ENCODE measurements around the gene ARID5A.
A peak's percentile ranks its signal among the peaks of the same experiment; 100 is the strongest.

ARID5A gene

DNA sequence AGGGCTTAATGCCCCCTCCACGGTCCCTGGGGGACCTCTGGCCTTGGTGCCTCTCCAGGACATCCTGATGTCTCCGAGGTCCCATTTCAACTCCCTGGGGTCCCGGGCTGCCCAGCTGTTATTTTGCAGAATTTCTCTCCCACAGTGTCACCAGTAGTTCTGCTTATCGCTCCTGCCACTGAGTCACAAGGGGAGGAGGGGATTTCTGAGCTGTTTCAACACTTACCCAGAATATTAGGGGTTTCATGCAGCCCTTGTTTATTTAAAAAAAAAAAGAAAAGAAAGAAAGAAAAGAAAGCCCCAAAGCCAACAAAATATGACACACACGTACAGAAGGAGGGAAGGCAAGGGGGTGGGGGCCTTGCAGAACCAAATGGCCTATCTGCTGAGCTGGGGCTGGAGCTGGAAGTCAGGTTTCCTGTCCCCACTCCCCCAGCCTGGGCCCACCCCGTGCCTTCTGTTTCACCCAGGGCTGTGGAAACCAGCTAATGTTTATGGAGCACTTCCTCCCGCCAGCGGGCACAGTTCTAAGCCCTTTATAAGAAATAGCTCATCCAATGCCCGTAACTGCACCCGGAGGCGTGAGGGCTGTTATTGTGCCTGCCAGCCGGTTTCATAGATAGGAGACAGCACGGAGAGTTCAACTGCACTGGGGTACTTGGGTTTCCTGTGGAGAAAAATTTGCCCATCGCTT, 8.4 kb upstream of the ARID5A start:
- Histone ChIP-seq H3K27ac (ENCODE audit: low read depth, low read length) (peak overlapping the region; percentile 55; the same call in 1 of the 2 replicates), H2AFZ (ENCODE audit: low read length, unreplicated experiment) (peak overlapping the region; percentile 61), H3K4me3 (ENCODE audit: low read depth, low read length) (peak overlapping the region; percentile 70), H3K79me2 (ENCODE audit: control insufficient read depth, insufficient read depth, low read length, unreplicated experiment) (no peaks in the 10 kb centered on the region), H3K36me3 (ENCODE audit: insufficient read depth, low read length) (no peaks in the 10 kb centered on the region), H3K27me3 (ENCODE audit: insufficient read depth, low read length) (peaks cover 8% of the 10 kb centered on the region), H3K4me1 (ENCODE audit: control insufficient read depth, insufficient read depth, low read length, unreplicated experiment) (peaks cover 30% of the 10 kb centered on the region)

DNA sequence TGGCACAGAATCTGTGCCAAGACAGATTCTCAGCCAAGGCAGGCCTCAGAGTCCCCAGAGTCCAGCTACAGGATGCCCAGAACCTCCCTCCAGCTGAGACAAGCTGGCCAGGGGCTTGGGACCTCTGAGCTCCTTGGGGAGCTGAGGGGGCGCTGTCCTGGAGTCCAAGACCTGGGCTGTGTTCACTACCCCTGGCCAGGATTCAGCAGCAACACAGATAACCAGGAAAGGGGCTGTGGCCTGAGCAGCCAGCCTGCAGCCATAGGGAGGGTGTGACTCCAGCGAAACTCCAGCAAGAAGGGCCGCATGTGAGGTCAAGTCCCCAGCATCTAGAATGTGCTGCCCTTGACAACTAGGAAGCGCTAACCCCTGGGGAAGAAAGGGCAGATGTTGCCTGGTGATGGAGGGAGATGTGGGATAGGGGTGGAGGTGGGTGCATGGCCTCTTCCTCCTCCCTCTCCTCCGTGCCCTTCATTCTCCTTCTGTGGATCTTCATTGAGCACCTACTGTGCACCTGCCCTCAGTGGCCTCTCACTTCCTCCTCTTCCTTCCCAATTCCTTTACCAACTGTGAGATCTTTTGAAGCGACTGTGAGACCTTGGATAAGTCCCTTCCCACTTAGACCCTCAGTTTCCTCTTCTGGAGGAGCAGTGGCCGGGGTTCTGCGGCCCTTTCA, 7.7 kb upstream of the ARID5A start:
- H3K4me3 ChIP-seq (ENCODE audit: low read depth, low read length): no peak overlapping the region
- H3K79me2 ChIP-seq (ENCODE audit: control insufficient read depth, insufficient read depth, low read length, unreplicated experiment): no peaks in the 10 kb centered on the region
- no peaks in the 10 kb centered on the region for H3K36me3 ChIP-seq (ENCODE audit: insufficient read depth, low read length)
- peaks cover 37% of the 10 kb centered on the region for H3K4me1 ChIP-seq (ENCODE audit: control insufficient read depth, insufficient read depth, low read length, unreplicated experiment)
- no peak overlapping the region for H2AFZ ChIP-seq (ENCODE audit: low read length, unreplicated experiment)
- peak overlapping the region; percentile 55; the same call in 1 of the 2 replicates for H3K27ac ChIP-seq (ENCODE audit: low read depth, low read length)
- peaks cover 6% of the 10 kb centered on the region for H3K27me3 ChIP-seq (ENCODE audit: insufficient read depth, low read length)

DNA sequence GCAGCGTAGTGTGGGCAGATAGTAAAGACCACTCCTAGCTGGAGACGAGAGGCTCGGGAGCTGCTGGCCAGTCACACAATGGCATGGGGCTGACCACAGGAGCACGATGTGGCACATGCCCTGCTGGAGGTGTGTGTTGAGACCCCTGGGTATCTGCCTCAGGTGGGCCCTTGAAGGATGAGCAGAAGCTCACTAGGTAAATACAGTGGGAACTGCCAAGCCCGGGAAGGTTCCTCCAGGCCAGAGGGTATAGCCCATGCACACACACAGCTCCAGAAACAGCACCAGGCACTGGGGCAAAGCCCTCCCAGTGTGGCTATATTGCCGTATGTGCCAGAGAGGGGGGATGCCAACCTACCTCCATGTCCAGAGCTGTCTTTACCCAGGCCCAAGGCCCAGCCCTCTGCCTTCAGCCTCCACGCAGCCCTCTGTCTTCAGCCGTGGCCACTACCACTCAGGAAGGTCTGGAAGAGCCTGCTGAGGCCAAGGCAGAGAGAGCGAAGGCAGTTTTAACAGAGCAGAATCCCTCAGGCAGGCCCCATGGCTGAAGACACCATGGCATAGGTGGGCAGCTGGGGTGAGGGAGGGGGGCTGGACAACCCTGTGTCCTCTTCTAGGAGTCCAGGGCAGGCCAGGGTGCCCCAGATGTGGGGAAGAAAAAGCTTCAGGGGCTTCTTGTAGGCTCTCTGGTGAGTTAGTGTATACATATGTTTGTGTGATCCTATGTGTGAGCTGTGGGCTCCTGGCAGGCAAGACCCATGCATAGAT, 7.0 kb upstream of the ARID5A start:
- H3K27ac ChIP-seq (ENCODE audit: low read depth, low read length): no peak overlapping the region
- peaks cover 42% of the 10 kb centered on the region for H3K4me1 ChIP-seq (ENCODE audit: control insufficient read depth, insufficient read depth, low read length, unreplicated experiment)
- H3K27me3 ChIP-seq (ENCODE audit: insufficient read depth, low read length): no peaks in the 10 kb centered on the region
- H2AFZ ChIP-seq (ENCODE audit: low read length, unreplicated experiment): no peak overlapping the region
- H3K36me3 ChIP-seq (ENCODE audit: insufficient read depth, low read length): no peaks in the 10 kb centered on the region
- no peak overlapping the region for H3K4me3 ChIP-seq (ENCODE audit: low read depth, low read length)
- no peaks in the 10 kb centered on the region for H3K79me2 ChIP-seq (ENCODE audit: control insufficient read depth, insufficient read depth, low read length, unreplicated experiment)

DNA sequence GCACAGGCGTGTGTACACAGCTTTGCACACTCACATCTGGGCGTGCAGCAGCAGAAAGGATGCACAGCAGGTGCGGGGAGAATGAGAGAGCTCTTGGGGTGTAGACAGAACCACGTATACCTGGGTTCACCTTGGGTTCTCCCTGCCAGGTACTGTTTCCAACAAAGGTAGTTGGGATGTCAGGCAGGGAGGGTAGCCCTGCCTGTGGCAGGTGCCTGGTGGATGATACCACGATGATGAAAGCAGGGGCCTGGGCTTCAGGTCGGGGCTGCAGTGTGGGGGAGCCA, 6.5 kb upstream of the ARID5A start:
- Histone ChIP-seq H3K27ac (ENCODE audit: low read depth, low read length) (no peak overlapping the region), H3K79me2 (ENCODE audit: control insufficient read depth, insufficient read depth, low read length, unreplicated experiment) (no peaks in the 10 kb centered on the region), H3K27me3 (ENCODE audit: insufficient read depth, low read length) (no peaks in the 10 kb centered on the region), H3K4me3 (ENCODE audit: low read depth, low read length) (no peak overlapping the region), H3K36me3 (ENCODE audit: insufficient read depth, low read length) (no peaks in the 10 kb centered on the region), H2AFZ (ENCODE audit: low read length, unreplicated experiment) (no peak overlapping the region), H3K4me1 (ENCODE audit: control insufficient read depth, insufficient read depth, low read length, unreplicated experiment) (peaks cover 42% of the 10 kb centered on the region)

DNA sequence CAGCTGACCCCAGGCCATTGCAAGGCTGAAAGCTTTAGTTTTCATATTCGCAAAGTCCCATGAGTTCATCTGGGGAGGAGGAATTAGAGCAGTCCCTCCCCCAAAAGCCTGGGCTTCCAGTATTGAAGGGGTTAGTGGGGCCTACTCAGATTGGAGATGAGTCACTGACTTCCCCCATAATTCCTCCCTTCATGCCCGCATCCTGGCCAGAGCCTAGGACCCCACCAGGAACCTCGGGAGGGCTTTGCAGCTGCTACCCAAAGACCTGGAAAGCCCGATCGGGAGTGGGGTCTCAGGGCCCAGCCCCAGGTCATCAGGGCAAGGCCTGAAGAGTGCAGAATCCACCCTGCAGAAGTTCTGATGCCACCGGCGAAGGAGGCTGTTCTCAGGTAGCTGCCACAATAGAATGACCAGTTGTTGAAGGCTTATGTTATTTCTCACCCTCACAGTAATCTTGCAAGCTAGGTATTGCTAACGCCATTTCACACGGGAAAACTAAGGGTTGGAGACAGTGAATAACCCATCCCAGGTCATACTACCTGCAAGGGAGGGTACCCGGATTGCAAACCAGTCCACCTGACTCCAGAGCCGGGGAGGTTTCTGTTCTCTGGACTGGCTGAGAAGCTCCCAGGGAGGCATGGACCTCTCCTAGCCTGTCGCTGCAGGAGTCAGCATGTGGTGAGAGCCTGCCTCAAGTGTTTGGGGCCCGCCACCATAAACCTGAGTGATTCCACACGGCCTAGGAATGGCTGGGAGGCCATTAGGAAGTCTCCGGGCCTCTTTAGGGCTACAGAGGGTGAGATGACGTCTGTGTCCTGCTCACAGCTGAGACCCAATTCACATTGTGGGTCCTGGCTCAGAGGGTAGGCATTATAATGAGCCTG, 5.8 kb upstream of the ARID5A start:
- peaks cover 42% of the 10 kb centered on the region for H3K4me1 ChIP-seq (ENCODE audit: control insufficient read depth, insufficient read depth, low read length, unreplicated experiment)
- no peaks in the 10 kb centered on the region for H3K36me3 ChIP-seq (ENCODE audit: insufficient read depth, low read length)
- no peaks in the 10 kb centered on the region for H3K79me2 ChIP-seq (ENCODE audit: control insufficient read depth, insufficient read depth, low read length, unreplicated experiment)
- H3K27ac ChIP-seq (ENCODE audit: low read depth, low read length): no peak overlapping the region
- no peak overlapping the region for H3K4me3 ChIP-seq (ENCODE audit: low read depth, low read length)
- H3K27me3 ChIP-seq (ENCODE audit: insufficient read depth, low read length): no peaks in the 10 kb centered on the region
- no peak overlapping the region for H2AFZ ChIP-seq (ENCODE audit: low read length, unreplicated experiment)

DNA sequence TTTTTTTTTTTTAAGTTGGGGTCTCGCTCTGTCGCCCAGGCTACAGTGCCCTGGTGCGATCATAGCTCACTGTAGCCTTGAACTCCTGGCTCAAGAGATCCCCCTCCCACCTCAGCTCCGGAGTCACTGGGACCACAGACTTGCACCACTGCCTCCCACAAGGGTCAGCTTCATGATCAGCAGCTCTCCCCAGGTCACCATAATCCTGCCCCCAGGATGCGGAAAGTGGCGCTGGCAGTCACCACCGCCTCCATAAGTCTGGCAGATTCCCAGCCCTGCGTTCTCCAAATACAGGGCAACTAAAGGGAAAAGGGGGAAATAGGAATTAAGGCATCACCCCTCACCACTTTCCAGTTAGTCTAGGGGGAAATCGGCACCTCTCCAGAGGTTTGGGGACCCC, 5.2 kb upstream of the ARID5A start:
- H2AFZ ChIP-seq (ENCODE audit: low read length, unreplicated experiment): no peak overlapping the region
- no peaks in the 10 kb centered on the region for H3K36me3 ChIP-seq (ENCODE audit: insufficient read depth, low read length)
- H3K27me3 ChIP-seq (ENCODE audit: insufficient read depth, low read length): no peaks in the 10 kb centered on the region
- H3K4me3 ChIP-seq (ENCODE audit: low read depth, low read length): no peak overlapping the region
- H3K79me2 ChIP-seq (ENCODE audit: control insufficient read depth, insufficient read depth, low read length, unreplicated experiment): no peaks in the 10 kb centered on the region
- H3K4me1 ChIP-seq (ENCODE audit: control insufficient read depth, insufficient read depth, low read length, unreplicated experiment): peaks cover 42% of the 10 kb centered on the region
- H3K27ac ChIP-seq (ENCODE audit: low read depth, low read length): no peak overlapping the region

DNA sequence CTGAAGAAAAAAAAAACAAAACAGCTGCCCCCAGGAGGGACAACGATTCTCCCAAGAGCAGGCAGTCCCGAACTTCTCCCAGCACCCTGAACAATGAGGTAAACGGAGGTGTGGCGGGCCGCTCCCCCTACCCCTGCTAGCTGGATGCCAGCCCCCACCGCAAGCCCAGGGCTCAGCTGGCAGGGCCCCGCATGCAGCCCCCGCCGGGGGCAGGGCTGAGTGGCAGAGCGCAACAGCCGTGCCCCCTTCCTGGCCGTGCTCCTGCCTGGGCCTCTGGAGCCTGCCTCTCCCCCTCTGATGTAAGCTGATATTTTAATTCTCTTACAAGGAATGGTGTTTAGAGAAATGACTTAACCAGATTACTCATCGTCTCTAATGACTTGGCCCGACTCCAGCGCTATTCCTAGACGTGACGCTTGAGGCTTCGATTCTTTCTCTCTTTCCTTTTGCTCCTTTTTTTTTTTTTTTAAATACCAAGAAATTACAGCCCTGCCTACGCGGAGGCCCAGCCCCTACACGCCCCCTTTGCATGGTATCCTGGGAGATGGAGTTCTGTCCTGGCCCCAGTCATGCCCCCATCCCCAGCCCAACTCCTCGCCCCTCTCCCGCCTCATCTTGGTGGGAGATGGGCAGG, 4.6 kb upstream of the ARID5A start:
- H3K36me3 ChIP-seq (ENCODE audit: insufficient read depth, low read length): no peaks in the 10 kb centered on the region
- peak overlapping the region; percentile 39 for H3K4me3 ChIP-seq (ENCODE audit: low read depth, low read length)
- no peaks in the 10 kb centered on the region for H3K79me2 ChIP-seq (ENCODE audit: control insufficient read depth, insufficient read depth, low read length, unreplicated experiment)
- no peak overlapping the region for H2AFZ ChIP-seq (ENCODE audit: low read length, unreplicated experiment)
- no peaks in the 10 kb centered on the region for H3K27me3 ChIP-seq (ENCODE audit: insufficient read depth, low read length)
- peaks cover 40% of the 10 kb centered on the region for H3K4me1 ChIP-seq (ENCODE audit: control insufficient read depth, insufficient read depth, low read length, unreplicated experiment)
- no peak overlapping the region for H3K27ac ChIP-seq (ENCODE audit: low read depth, low read length)

DNA sequence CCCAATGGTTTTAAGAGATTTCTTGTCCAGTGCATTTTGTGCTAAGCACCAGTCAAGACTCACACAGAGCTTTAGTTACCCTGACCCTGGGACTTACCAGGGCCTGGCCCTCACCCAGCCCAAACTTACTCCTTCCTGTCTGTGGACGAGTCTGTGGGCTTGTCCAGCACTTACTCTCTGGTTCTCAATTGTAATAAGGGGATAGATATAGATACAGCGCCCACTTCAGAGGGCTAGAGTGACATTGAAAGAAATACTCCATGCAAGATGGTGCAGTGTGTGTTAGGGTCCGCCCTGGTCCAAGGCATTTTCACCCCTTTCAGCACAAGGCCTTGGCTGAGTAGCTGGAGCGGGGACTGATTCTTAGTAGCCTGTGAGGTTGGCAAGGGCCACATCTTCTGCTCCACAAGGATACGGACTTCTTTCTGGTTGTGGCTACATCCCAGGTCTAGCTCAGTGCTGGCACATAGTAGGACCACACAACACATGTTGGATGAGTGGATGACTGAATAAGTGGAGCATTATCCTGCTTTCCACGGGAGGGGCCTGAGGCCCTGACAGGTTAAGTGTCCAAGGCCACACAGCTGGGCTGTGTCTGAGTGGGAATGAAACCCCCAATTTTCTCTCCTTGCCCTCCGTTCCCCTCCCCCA, 3.8 kb upstream of the ARID5A start:
- Histone ChIP-seq H3K27me3 (ENCODE audit: insufficient read depth, low read length) (0 out of 2 replicates have a peak, but pooled peaks cover 5% of the 10 kb centered on the region), H3K4me1 (ENCODE audit: control insufficient read depth, insufficient read depth, low read length, unreplicated experiment) (peaks cover 40% of the 10 kb centered on the region), H3K27ac (ENCODE audit: low read depth, low read length) (peak overlapping the region; percentile 50), H3K36me3 (ENCODE audit: insufficient read depth, low read length) (no peaks in the 10 kb centered on the region), H2AFZ (ENCODE audit: low read length, unreplicated experiment) (peak overlapping the region; percentile 44), H3K79me2 (ENCODE audit: control insufficient read depth, insufficient read depth, low read length, unreplicated experiment) (no peaks in the 10 kb centered on the region), H3K4me3 (ENCODE audit: low read depth, low read length) (no peak overlapping the region)

DNA sequence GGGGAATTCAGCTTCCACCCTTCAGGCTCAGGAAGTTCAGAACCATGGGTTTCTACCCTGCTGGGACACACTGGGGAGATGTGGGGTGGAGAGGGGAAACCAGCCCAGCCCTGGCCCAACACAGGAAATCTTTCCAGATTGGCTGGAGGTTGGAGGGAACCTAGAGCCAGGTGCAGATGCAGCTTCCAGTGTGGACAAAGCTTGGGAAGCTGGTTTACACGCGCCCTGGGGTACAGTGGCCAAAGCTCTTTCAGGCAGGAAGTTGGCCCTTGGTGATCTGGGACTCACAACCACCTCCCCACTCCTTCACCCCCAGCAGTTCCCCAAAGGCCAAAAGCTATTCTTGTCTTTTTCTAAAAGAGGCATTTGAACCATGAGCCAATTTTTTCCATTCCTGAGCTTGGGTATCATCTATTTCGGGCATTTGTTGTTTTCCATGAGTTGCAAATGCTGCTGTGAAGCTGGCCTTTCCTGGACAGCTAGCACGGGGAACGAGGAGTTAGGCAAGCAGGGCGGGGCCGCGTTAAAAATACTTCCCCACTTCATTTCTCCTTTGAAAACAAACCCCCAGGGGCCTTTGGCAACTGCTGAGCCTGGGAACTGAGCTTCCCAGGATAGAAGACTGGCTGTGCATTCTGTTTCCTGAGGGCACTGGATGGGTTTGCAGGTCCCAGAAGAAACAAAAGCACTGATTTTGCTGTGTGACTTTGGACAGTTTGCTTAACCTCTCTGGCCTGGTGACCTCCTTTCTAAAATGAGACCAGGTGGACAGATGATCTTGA, 3.1 kb upstream of the ARID5A start:
- H3K27me3 ChIP-seq (ENCODE audit: insufficient read depth, low read length): 0 out of 2 replicates have a peak, but pooled peaks cover 11% of the 10 kb centered on the region

More for the DNA sequence above, 3.1 kb upstream of the ARID5A start:
- Histone ChIP-seq H3K36me3 (ENCODE audit: insufficient read depth, low read length) (no peaks in the 10 kb centered on the region), H3K4me1 (ENCODE audit: control insufficient read depth, insufficient read depth, low read length, unreplicated experiment) (peaks cover 38% of the 10 kb centered on the region), H3K79me2 (ENCODE audit: control insufficient read depth, insufficient read depth, low read length, unreplicated experiment) (no peaks in the 10 kb centered on the region), H2AFZ (ENCODE audit: low read length, unreplicated experiment) (peak overlapping the region; percentile 44), H3K27ac (ENCODE audit: low read depth, low read length) (peak overlapping the region; percentile 50), H3K4me3 (ENCODE audit: low read depth, low read length) (no peak overlapping the region)
